Activated naive CD4-positive, alpha-beta T cell treated with anti-CD3 and anti-CD28 coated beads, Interleukin-2, amount 50 U/mL, for 72 hours (primary cell): ENCODE data around the gene STAG3. TPM values are rescaled to one million over a fixed set of nuclear protein-coding genes. Genes with fewer than 3 reads are reported as not detected.
A peak's percentile ranks its signal among the peaks of the same experiment; 100 is the strongest.
"Not testable (repeated sequence)": the region's sequence is repeated elsewhere in the genome, so short reads cannot be mapped to it uniquely, and the experiment has no call there.

Experiments used
- ATAC-seq, 2 donors: fragments of 150-1000 bp; cut with Tn5 transposase; 2 replicates each; pipeline ENCODE4 v1.10.0; 2021; ENCODE audit warnings: mild to moderate bottlenecking in 2 of 2, moderate library complexity in 2 of 2
- DNase-seq, 2 donors: peaks; one replicate each; pipeline ENCODE4 v3.0.0; 2021 to 2022; ENCODE audit warnings: low spot score in 2 of 2
- H3K27ac Mint-ChIP-seq, 2 donors: one replicate each; pipeline ENCODE4 v1.8.0; 2022; ENCODE audit warnings: mild to moderate bottlenecking in 2 of 2, mixed read lengths in 2 of 2
- H3K36me3 Mint-ChIP-seq, 2 donors: one replicate each; pipeline ENCODE4 v1.8.0; 2022; ENCODE audit warnings: mixed read lengths in 2 of 2
- H3K9me3 Mint-ChIP-seq, 2 donors: one replicate each; pipeline ENCODE4 v1.8.0; 2022; ENCODE audit warnings: mixed read lengths in 2 of 2
- total RNA-seq, 2 donors: library from RNA; stranded (reverse); gene quantifications; one replicate each; pipeline ENCODE4 v1.2.3, GENCODE V29; 2022

Gene STAG3
- total RNA-seq, 2 donors from 2014 or later = 33.3 to 54.2 TPM

DNA sequence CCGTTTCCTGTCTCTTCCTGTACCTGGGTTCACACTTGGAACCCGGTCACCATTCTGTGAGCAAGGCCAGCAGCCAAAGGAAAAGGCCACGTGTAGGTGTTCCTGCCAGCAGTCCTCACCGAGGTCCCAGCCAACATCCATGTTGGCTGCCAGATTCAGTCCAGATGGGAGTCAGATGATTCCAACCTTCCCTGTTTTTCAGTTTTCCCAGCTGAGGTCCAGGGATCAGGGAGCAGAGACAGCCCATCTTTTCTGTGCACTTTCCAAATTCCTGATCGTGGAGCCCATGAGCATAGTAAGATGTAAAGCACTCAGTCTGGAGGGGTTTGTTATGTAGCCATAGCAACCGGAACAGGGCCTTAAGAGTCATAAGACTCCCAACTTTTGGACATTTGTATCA lies 38.2 kb downstream of the STAG3 start:
- DNase-seq (no peak), ATAC-seq (no peak)
- Mint-ChIP-seq H3K9me3 (no peaks in the 10 kb centered on the region), H3K36me3 (peaks cover 30 to 34% of the 10 kb centered on the region in 2 donors), H3K27ac (no peak overlapping the region)

DNA sequence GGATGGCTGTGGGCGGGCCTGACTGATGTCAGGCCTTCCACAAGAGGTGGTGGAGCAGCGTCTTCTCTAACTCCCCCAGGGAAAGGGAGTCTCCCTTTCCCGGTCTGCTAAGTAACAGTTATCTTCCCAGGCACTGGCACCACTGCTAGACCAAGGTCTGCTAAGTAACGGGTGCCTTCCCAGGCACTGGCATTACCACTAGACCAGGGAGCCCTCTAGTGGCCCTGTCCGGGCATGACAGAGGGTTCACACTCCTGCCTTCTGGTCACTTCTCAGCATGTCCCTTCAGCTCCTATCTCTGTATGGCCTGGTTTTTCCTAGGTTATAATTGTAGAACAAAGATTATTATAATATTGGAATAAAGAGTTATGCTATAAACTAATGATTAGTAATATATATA lies 40.2 kb downstream of the STAG3 start:
- peak overlapping the region in 1 of 2 donors; percentile 99 for H3K27ac Mint-ChIP-seq
- ATAC-seq (peak; percentile 11 to 44), DNase-seq (peak; percentile 94 to 95)
- H3K9me3 Mint-ChIP-seq = not testable (repeated sequence)
- H3K36me3 Mint-ChIP-seq = peaks cover 45 to 46% of the 10 kb centered on the region in 2 donors

DNA sequence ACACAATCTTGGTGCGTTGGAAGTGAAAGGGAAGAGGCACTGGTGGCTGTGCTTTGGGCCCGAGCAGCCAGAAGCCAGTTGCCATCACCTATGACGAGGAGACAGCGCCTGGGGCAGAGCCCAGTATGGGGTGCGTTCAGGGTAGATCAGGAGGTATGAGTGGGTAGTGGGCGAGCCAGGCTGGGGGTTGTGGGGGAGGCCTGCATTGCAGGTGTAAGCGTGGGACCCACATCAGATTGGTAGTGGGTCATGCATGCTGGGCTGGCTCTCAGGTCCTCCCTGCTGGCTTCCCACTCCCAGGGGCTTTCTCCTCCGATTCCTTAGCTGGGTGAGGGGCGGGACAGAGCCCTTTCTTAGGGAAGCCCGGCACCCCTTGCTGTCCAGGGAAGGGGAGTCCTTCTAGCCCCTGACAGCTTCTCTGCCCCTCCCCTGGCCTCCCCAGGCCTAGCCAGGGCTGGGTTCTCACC lies 41.6 kb downstream of the STAG3 start:
- peak overlapping the region; percentile 97 to 99 for H3K27ac Mint-ChIP-seq
- no peaks in the 10 kb centered on the region for H3K9me3 Mint-ChIP-seq
- H3K36me3 Mint-ChIP-seq = peaks cover 56 to 60% of the 10 kb centered on the region in 2 donors
- ATAC-seq (no peak), DNase-seq (peak in 1 of 2 donors; percentile 37)

DNA sequence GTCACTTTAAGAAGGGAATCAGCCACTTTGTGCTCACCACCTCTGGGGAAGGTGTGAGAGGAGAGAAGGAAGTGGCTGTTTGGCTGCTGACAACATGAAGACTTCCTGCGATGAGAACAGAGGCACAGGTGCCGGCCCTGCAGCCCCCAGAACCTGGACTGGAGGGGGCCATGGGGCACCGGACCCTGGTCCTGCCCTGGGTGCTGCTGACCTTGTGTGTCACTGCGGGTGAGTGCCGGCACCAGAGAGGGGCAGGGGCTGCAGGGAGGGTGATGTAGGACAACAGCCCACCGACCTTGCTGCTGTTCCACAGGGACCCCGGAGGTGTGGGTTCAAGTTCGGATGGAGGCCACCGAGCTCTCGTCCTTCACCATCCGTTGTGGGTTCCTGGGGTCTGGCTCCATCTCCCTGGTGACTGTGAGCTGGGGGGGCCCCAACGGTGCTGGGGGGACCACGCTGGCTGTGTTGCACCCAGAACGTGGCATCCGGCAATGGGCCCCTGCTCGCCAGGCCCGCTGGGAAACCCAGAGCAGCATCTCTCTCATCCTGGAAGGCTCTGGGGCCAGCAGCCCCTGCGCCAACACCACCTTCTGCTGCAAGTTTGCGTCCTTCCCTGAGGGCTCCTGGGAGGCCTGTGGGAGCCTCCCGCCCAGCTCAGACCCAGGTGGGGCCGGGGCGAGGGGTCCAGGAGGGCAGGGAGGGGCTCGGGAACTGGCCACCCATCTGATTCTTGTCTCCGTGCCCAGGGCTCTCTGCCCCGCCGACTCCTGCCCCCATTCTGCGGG lies 42.3 kb downstream of the STAG3 start, which contains the start of gene PVRIG:
Gene PVRIG (plus strand): TSS at position 149 of the 785 bp plus-strand sequence. CDS start 22 bp downstream, at position 171.
- Mint-ChIP-seq H3K36me3 (peaks cover 56 to 65% of the 10 kb centered on the region in 2 donors), H3K27ac (peak within 1 kb of the TSS; percentile 97 to 99)
- ATAC-seq (peak in 1 of 2 donors; percentile 3), DNase-seq (peak in 1 of 2 donors; percentile 24)
- H3K9me3 Mint-ChIP-seq = not testable (repeated sequence)

DNA sequence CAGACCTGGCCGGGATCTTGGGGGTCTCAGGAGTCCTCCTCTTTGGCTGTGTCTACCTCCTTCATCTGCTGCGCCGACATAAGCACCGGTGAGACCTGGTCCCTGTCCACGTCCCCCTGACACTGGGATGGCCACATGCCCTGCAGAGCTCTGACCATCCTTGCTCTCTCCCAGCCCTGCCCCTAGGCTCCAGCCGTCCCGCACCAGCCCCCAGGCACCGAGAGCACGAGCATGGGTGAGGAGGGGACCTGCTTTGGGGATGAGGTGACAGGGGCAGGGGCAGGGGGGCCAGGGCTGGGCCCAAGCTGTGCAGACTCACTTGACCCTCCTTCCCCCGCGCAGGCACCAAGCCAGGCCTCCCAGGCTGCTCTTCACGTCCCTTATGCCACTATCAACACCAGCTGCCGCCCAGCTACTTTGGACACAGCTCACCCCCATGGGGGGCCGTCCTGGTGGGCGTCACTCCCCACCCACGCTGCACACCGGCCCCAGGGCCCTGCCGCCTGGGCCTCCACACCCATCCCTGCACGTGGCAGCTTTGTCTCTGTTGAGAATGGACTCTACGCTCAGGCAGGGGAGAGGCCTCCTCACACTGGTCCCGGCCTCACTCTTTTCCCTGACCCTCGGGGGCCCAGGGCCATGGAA lies 43.0 kb downstream of the STAG3 start:
- no peak for DNase-seq
- Mint-ChIP-seq H3K36me3 (peaks cover 56 to 65% of the 10 kb centered on the region in 2 donors), H3K9me3 (no peaks in the 10 kb centered on the region), H3K27ac (peak overlapping the region; percentile 97 to 99)
- ATAC-seq = peak; percentile 5 to 25

DNA sequence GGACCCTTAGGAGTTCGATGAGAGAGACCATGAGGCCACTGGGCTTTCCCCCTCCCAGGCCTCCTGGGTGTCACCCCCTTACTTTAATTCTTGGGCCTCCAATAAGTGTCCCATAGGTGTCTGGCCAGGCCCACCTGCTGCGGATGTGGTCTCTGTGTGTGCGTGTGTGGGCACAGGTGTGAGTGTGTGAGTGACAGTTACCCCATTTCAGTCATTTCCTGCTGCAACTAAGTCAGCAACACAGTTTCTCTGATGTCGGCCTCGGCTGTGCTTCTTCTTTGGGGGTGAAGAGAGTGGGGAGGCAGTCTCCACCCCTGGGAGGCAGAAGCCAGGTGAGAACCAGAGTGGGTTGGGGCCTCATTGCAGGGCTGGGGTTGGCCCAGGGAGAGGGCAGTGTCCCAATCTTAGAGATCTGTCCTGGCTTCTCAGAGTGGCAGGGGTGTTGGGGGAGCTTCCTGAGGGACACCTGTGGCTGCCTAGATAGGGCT lies 43.6 kb downstream of the STAG3 start:
- DNase-seq (peak; percentile 64 to 82), ATAC-seq (peak; percentile 69 to 72)
- no peaks in the 10 kb centered on the region for H3K9me3 Mint-ChIP-seq
- peaks cover 56 to 65% of the 10 kb centered on the region in 2 donors for H3K36me3 Mint-ChIP-seq
- peak overlapping the region; percentile 97 to 99 for H3K27ac Mint-ChIP-seq

DNA sequence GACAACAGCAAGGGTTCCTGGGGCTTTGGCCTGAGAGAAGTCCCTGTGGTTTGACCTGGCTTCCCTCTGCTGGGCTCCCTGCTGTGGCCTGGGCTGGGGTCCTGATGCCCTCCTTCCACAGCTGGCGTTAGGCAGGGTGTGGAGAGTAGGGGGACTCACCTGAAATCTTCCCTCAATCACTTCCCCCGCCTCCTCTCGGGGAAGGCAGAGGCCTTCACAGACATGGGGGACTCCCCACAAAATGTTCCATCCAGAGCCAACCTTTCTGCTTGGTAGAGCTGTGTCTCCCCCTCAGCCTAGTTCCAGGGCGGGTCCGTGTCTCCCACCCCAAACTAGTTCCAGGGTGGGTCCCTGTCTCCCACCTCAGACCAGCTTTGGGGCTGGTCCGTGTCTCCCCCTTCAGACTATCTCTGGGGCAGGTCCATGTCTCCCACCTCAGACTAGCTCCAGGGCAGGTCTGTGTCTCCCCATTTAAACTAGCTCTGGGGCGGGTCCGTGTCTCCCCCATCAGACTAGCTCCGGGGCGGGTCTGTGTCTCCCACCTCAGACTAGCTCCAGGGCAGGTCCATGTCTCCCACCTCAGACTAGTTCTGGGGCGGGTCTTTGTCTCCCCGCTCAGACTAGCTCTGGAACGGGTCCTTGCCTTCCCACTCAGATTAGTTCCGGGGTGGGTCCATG lies 44.2 kb downstream of the STAG3 start:
- Mint-ChIP-seq H3K9me3 (no peaks in the 10 kb centered on the region), H3K36me3 (peaks cover 56 to 65% of the 10 kb centered on the region in 2 donors), H3K27ac (peak overlapping the region; percentile 97 to 99)
- no peak for ATAC-seq
- peak in 1 of 2 donors; percentile 72 for DNase-seq

DNA sequence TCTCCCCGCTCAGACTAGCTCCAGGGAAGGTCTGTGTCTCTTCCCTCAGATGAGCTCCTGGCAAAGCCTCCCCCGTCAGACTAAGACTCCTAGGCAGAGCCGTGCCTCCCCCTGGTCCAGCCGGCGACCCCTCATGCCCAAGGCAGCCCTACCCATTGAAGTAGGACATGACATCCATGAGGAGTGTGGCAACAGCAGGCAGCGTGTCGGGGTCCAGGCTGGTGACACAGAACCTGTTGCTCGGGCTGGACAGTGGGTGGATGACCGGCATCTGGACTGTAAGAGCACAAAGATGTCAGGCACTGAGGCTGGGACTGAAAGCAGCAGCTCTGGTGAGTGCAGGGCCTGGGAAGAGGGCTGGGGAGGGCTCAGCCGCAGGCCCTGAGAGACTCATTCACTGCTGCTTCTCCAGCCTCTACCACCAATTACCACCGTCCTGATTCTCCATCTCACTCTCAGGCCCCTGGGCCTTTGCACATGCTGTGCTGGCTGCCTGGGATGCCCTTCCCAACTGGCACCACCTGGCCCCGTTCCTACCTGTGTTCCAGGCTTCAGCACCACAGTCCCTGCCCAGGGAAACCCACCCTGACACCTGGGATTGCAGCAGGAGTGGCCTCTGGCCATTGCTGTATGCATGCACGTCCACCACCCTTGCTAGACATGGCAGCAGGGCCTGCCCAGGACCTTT lies 44.9 kb downstream of the STAG3 start:
- ATAC-seq = no peak
- Mint-ChIP-seq H3K9me3 (no peaks in the 10 kb centered on the region), H3K27ac (peak overlapping the region; percentile 97 to 99), H3K36me3 (peaks cover 56 to 65% of the 10 kb centered on the region in 2 donors)
- DNase-seq = no peak

DNA sequence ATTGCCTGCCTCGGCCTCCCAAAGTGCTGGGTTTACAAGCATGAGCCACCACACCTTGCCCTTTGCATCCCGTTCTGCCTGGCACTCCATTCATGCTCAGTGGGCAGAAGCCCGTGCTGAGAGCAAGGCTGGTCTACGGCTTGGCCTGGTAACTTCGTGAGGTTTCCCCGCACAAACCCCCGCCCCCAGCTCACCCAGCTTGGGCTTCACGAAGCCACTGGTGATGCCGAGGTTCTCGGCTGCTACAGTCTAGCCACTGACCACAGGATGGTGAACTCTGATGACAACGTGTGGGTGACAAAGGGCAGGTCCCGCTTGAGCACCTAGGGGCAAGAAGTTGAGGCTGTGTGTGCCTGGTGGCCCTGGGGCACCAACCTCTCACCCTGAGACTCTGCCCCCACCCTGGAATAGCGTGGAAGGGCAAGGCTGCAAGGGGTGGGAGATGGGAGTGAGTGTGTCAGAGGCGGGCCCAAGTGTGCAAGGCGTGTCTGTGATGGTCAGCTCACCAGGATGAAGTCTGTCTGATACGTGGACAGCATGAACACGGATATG lies 45.7 kb downstream of the STAG3 start:
- peak in 1 of 2 donors; percentile 19 for ATAC-seq
- peaks cover 54 to 64% of the 10 kb centered on the region in 2 donors for H3K36me3 Mint-ChIP-seq
- DNase-seq = peak in 1 of 2 donors; percentile 74
- not testable (repeated sequence) for H3K9me3 Mint-ChIP-seq
- peak overlapping the region; percentile 97 to 99 for H3K27ac Mint-ChIP-seq

DNA sequence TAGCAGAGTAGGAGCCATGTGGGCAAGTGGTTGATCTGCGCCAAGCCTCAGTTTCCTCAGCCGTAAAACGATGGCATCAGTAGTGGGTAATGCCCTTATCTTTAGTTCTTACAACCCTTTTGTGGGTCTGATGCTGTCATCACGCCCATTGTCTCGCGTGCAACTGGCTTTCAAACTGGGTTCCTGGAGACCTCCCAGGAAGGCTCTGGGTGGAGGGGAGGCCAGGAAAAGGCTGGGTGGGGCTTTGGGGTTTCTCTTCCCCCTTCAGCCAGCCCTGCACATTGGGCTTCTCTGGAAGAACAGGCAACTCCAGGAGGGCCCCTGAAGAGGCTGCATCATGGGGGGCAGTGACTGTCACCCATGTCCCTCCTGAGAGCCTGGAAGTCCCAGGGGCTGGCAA lies 47.2 kb downstream of the STAG3 start:
- not testable (repeated sequence) for H3K9me3 Mint-ChIP-seq, ATAC-seq, DNase-seq
- peaks cover 41 to 49% of the 10 kb centered on the region in 2 donors for H3K36me3 Mint-ChIP-seq
- peak overlapping the region; percentile 74 to 99 for H3K27ac Mint-ChIP-seq

DNA sequence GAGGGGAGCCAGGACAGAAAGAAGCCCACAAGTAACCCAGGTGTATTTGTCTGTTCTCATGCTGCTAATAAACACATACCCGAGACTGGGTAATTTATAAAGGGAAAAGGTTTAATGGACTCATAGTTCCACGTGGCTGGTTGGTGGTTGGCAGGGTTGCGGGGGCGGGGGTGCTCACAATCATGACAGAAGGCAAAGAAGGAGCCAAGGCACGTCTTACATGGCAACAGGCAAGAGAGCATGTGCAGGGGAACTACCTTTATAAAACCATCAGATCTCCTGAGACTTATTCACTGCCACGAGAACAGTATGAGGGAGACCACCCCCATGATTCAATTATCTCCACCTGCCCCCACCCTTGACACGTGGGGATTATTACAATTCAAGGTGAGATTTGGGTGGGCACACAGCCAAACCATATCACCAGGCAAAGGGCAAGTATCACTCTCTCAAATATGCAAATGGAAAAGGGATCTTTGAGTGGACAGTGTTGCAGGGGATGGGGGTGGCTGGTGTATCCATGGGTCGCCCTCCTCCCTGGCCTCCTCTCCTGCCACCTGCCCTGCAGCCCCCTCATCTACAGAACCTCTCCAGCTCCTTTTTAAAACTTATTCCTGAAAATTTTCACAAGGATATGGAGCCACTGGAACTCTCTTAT lies 57.1 kb downstream of the STAG3 start:
- H3K27ac Mint-ChIP-seq = peak overlapping the region; percentile 74 to 76
- peak in 1 of 2 donors; percentile 63 for ATAC-seq
- DNase-seq = not testable (repeated sequence)

DNA sequence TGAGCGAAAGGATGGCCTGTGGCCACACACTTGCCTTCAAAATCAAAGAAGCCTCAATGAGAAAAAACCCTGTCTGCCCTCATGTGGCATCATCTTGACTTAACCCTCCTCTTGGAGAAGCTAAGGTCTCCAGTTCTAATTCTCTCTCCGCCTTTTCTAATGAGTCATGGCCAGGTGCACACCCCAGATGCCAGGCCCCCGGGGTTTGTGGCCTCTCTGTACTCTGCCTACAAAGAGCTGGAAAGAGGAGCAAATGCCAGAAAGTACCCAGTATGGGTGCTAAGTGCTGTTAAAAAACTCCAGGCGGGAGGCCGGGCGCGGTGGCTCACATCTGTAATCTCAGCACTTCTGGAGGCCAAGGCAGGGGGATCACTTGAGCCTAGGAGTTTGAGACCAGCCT lies 62.3 kb downstream of the STAG3 start:
- not testable (repeated sequence) for ATAC-seq, H3K27ac Mint-ChIP-seq, DNase-seq, H3K9me3 Mint-ChIP-seq
- H3K36me3 Mint-ChIP-seq = peaks cover 0 to 13% of the 10 kb centered on the region in 2 donors

More for the DNA sequence above, 57.1 kb downstream of the STAG3 start:
- H3K9me3 Mint-ChIP-seq = not testable (repeated sequence)
- H3K36me3 Mint-ChIP-seq = peaks cover 10 to 20% of the 10 kb centered on the region in 2 donors

DNA sequence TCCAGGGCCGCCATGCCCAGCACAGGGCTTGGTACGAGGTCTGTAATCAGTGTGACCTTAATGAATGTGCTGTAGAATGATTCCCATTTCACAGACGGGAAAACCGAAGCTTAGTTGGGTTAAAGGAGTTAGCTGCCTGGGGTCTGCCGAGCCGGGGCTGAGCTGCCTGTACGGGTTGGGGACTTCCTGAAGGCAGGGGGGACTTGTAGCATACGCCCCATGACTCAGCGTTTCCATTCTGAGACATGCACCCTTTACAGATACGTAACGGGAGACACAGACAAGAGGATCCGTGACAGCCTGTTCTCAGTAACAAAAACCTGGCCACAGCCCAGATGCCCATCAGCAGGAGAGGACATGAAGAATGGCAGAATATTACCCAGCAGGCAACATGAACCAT lies 65.7 kb downstream of the STAG3 start:
- DNase-seq = peak; percentile 55 to 66
- peak overlapping the region; percentile 85 to 95 for H3K27ac Mint-ChIP-seq
- not testable (repeated sequence) for H3K36me3 Mint-ChIP-seq, H3K9me3 Mint-ChIP-seq
- peak; percentile 90 to 92 for ATAC-seq

DNA sequence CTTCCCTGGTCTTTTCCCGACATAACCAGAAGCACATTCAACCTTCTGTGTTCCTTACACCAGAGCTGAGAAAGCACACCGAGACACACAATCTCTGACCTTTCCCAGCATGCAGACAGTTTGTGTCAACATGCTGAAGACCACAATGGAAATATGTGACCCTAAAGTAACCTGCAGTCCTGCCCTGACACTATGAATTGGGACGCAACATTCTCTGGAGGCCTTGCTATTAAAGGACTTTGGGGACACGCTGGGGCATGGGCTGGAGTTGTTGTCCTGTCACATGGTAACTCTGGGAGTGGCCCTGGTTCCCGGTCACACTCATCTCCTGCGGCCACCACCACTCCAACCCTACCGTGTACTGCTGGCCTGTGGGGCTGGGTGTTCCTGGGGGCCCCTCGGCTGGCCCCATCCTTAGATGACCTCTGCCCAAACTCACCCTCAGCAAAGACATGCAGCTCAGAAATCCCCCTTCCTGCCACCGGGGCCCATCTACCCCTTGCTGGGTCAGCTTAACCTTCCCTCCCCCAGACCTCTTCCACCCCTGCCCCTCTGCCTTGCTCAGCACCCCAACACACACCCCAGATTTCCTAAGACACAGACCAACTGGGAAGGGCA lies 67.4 kb downstream of the STAG3 start:
- not testable (repeated sequence) for H3K9me3 Mint-ChIP-seq, ATAC-seq, DNase-seq, H3K36me3 Mint-ChIP-seq
- peak overlapping the region; percentile 22 to 66 for H3K27ac Mint-ChIP-seq
